Measurements from ENCODE around the gene SYT2.

Gene SYT2

GRCh38 chr1:202671399-202671798, 38.9 kb downstream of the SYT2 start:
- DNase-seq, result no peak

- DNase-seq, result no peak
Measured at GRCh38 chr1:202665417-202665816, 44.8 kb downstream of the SYT2 start.

GRCh38 chr1:202664083-202664482, 46.2 kb downstream of the SYT2 start:
- DNase-seq, result no peak

- no peak for DNase-seq
Measured at GRCh38 chr1:202663131-202663530, 47.1 kb downstream of the SYT2 start.

GRCh38 chr1:202662081-202662480, 48.2 kb downstream of the SYT2 start:
- no peak for DNase-seq

GRCh38 chr1:202661136-202661845, 49.0 kb downstream of the SYT2 start:
- no peak for DNase-seq

- no peak for DNase-seq
Measured at GRCh38 chr1:202659974-202660373, 50.3 kb downstream of the SYT2 start.

GRCh38 chr1:202659541-202659940, 50.7 kb downstream of the SYT2 start:
- DNase-seq, result no peak

- no peak for DNase-seq
Measured at GRCh38 chr1:202658769-202659168, 51.5 kb downstream of the SYT2 start.

GRCh38 chr1:202658251-202658759, 51.9 kb downstream of the SYT2 start:
- DNase-seq, result no peak

- no peak for DNase-seq
Measured at GRCh38 chr1:202656951-202657646, 53.2 kb downstream of the SYT2 start.

GRCh38 chr1:202656057-202656456, 54.2 kb downstream of the SYT2 start:
- no peak for DNase-seq

GRCh38 chr1:202654079-202654478, 56.2 kb downstream of the SYT2 start:
- DNase-seq, result no peak

- no peak for DNase-seq
Measured at GRCh38 chr1:202649553-202650392, 60.5 kb downstream of the SYT2 start.

- no peak for DNase-seq
Measured at GRCh38 chr1:202648605-202649226, 61.5 kb downstream of the SYT2 start.

GRCh38 chr1:202645097-202645476, 65.2 kb downstream of the SYT2 start:
- DNase-seq, result no peak

- DNase-seq, result no peak
Measured at GRCh38 chr1:202644219-202645096, 65.8 kb downstream of the SYT2 start.

- no peak for DNase-seq
Measured at GRCh38 chr1:202643397-202644218, 66.6 kb downstream of the SYT2 start.

GRCh38 chr1:202642619-202643291, 67.5 kb downstream of the SYT2 start:
- no peak for DNase-seq

- no peak for DNase-seq
Measured at GRCh38 chr1:202642212-202642611, 68.0 kb downstream of the SYT2 start.

Measured in stimulated activated naive CD4-positive, alpha-beta T cell treated with Interleukin-2 at 50 U/mL for 16 hours (primary cell).